OCI-LY1 (cell line): ENCODE data around the gene RBM48.
"Not testable (repeated sequence)": the region's sequence is repeated elsewhere in the genome, so short reads cannot be mapped to it uniquely, and the experiment has no call there.

ENCODE experiments used
- H2AFZ ChIP-seq: fragments of 200-600 bp; sonication (generic), shearing (Covaris generic); 2 replicates; pipeline ENCODE4 v1.6.0; 2014; ENCODE audit warnings: antibody characterized with exemption, mild to moderate bottlenecking, low read length
- H3F3A ChIP-seq: fragments of 200-600 bp; sonication (generic), shearing (Covaris generic); 2 replicates; pipeline ENCODE4 v1.6.0; 2014; ENCODE audit warnings: mild to moderate bottlenecking, antibody characterized with exemption, low read length, moderate library complexity; ENCODE audit not compliant: insufficient read depth
- H3K27ac ChIP-seq: fragments of 200-600 bp; sonication (generic); 2 replicates; pipeline ENCODE4 v1.5.1; 2014; ENCODE audit warnings: low read length, mixed run types, mild to moderate bottlenecking, low read depth; ENCODE audit not compliant: poor library complexity, severe bottlenecking
- H3K27me3 ChIP-seq: fragments of 200-600 bp; sonication (generic); 2 replicates; pipeline ENCODE4 v1.6.0; 2014; ENCODE audit warnings: antibody characterized with exemption, mild to moderate bottlenecking, low read length, moderate library complexity; ENCODE audit not compliant: insufficient read depth
- H3K36me3 ChIP-seq: fragments of 200-600 bp; sonication (generic); 2 replicates; pipeline ENCODE4 v1.6.1; 2014; ENCODE audit warnings: mild to moderate bottlenecking, antibody characterized with exemption, low read length, moderate library complexity, mixed read lengths; ENCODE audit not compliant: insufficient read depth
- H3K4me1 ChIP-seq: fragments of 200-600 bp; sonication (generic); 2 replicates; pipeline ENCODE4 v1.5.1; 2014; ENCODE audit warnings: mild to moderate bottlenecking, low read length, moderate library complexity; ENCODE audit not compliant: insufficient read depth, severe bottlenecking
- H3K4me2 ChIP-seq: fragments of 200-600 bp; sonication (generic), shearing (Covaris generic); 2 replicates; pipeline ENCODE4 v1.6.1; 2014; ENCODE audit warnings: low read length
- H3K4me3 ChIP-seq: fragments of 200-600 bp; sonication (generic); 2 replicates; pipeline ENCODE4 v1.5.1; 2014; ENCODE audit warnings: low read length, low read depth, mild to moderate bottlenecking, mixed read lengths; ENCODE audit not compliant: poor library complexity, severe bottlenecking
- H3K79me2 ChIP-seq: fragments of 200-600 bp; shearing (Covaris generic); 2 replicates; pipeline ENCODE4 v1.6.1; 2016; ENCODE audit warnings: mixed run types, low read length, mixed read lengths; ENCODE audit not compliant: insufficient read depth
- H3K9ac ChIP-seq: fragments of 200-600 bp; sonication (generic), shearing (Covaris generic); 2 replicates; pipeline ENCODE4 v1.6.1; 2014; ENCODE audit warnings: mild to moderate bottlenecking, low read length, mixed read lengths
- H3K9me2 ChIP-seq: fragments of 200-600 bp; sonication (generic), shearing (Covaris generic); 2 replicates; pipeline ENCODE4 v1.6.1; 2014; ENCODE audit warnings: low read depth, mild to moderate bottlenecking, low read length, mixed read lengths
- H3K9me3 ChIP-seq: fragments of 200-600 bp; shearing (Covaris generic); 2 replicates; pipeline ENCODE4 v1.6.1; 2014; ENCODE audit warnings: low read length, mixed read lengths
- H4K20me1 ChIP-seq: fragments of 200-600 bp; sonication (generic), shearing (Covaris generic); 2 replicates; pipeline ENCODE4 v1.6.0; 2016; ENCODE audit warnings: mild to moderate bottlenecking, low read length; ENCODE audit not compliant: insufficient read depth
- CTCF ChIP-seq: fragments of 200-600 bp; sonication (generic), shearing (Covaris generic); IDR thresholded peaks from 2 replicates; pipeline ENCODE4 v1.5.1; 2017; ENCODE audit warnings: mild to moderate bottlenecking, antibody characterized with exemption, low read length, moderate library complexity, mixed read lengths
- EZH2 ChIP-seq: fragments of 200-600 bp; sonication (generic), shearing (Covaris generic); IDR thresholded peaks from 2 replicates; pipeline ENCODE4 v1.8.0; 2017; ENCODE audit warnings: borderline replicate concordance, mixed run types, mild to moderate bottlenecking, antibody characterized with exemption, low read length, moderate library complexity, mixed read lengths

Gene RBM48

GRCh38 chr7:92528188-92528957 lies at the start of gene RBM48, which contains the start of gene PEX1:
Gene RBM48 (plus strand): TSS chr7:92528795. CDS start chr7:92528814, 19 bp downstream.
Gene PEX1 (minus strand): TSS chr7:92528520. CDS start chr7:92528435, 85 bp downstream.
- H3K79me2 ChIP-seq: peaks cover 32% of the 10 kb centered on the region

GRCh38 chr7:92479146-92479545 lies 49.4 kb upstream of the RBM48 start:
- H3K27me3 ChIP-seq, H3K4me3 ChIP-seq, H3K27ac ChIP-seq, H3F3A ChIP-seq, H3K9me2 ChIP-seq, H3K4me1 ChIP-seq, H2AFZ ChIP-seq, H4K20me1 ChIP-seq, H3K36me3 ChIP-seq, H3K9ac ChIP-seq, H3K4me2 ChIP-seq, H3K79me2 ChIP-seq, H3K9me3 ChIP-seq: not testable (repeated sequence)

More at GRCh38 chr7:92528188-92528957, at the start of gene RBM48, which contains the start of gene PEX1:
- peak within 1 kb of the TSS; percentile 79 for H3K27ac ChIP-seq
- no peaks in the 10 kb centered on the region for H3K27me3 ChIP-seq
- peak within 1 kb of the TSS; percentile 88 for H3K4me2 ChIP-seq
- no peaks in the 10 kb centered on the region for H3K9me2 ChIP-seq
- peak within 1 kb of the TSS; percentile 69 for H3K4me3 ChIP-seq
- TF ChIP-seq CTCF (peak; percentile 88), EZH2 (no peak)
- H2AFZ ChIP-seq: peak within 1 kb of the TSS; percentile 11
- H3K4me1 ChIP-seq: peaks cover 30% of the 10 kb centered on the region
- H3K36me3 ChIP-seq: peaks cover 30% of the 10 kb centered on the region
- no peaks in the 10 kb centered on the region for H4K20me1 ChIP-seq
- peak within 1 kb of the TSS; percentile 73 for H3K9ac ChIP-seq
- no peaks in the 10 kb centered on the region for H3F3A ChIP-seq
- no peaks in the 10 kb centered on the region for H3K9me3 ChIP-seq

GRCh38 chr7:92483624-92484023 lies 45.0 kb upstream of the RBM48 start:
- not testable (repeated sequence) for H3K4me3 ChIP-seq, H3K4me1 ChIP-seq, H3F3A ChIP-seq, H3K79me2 ChIP-seq, H3K27ac ChIP-seq, H3K9me2 ChIP-seq, H3K27me3 ChIP-seq, H2AFZ ChIP-seq, H4K20me1 ChIP-seq, H3K4me2 ChIP-seq, H3K9ac ChIP-seq, H3K9me3 ChIP-seq
- peaks cover 32% of the 10 kb centered on the region for H3K36me3 ChIP-seq

- not testable (repeated sequence) for H3K27me3 ChIP-seq, H3K4me1 ChIP-seq, H3K27ac ChIP-seq, H3F3A ChIP-seq, H3K9me2 ChIP-seq, H3K79me2 ChIP-seq, H3K9me3 ChIP-seq, H4K20me1 ChIP-seq, H3K9ac ChIP-seq, H3K4me2 ChIP-seq, H3K4me3 ChIP-seq, H2AFZ ChIP-seq
- peaks cover 38% of the 10 kb centered on the region for H3K36me3 ChIP-seq
Observed at GRCh38 chr7:92484226-92484625, 44.4 kb upstream of the RBM48 start.
